Aorta (tissue), 5 donors: ENCODE data around the gene CRYGC. TPM values are rescaled to one million over a fixed set of nuclear protein-coding genes. Genes with fewer than 3 reads are reported as not detected.

Experiments used
- ATAC-seq: fragments of 200-7000 bp; cut with Tn5 transposase; one replicate; pipeline ENCODE4 v1.9.1; 2022; ENCODE audit warnings: moderate library complexity; ENCODE audit not compliant: low FRiP score
- DNase-seq, 2 donors: peaks; one replicate each; pipeline ENCODE4 v3.0.0-alpha.2; 2020
- H3K27ac ChIP-seq, 2 donors: one replicate each; pipeline ENCODE4 v1.5.1; 2013; ENCODE audit warnings: low read length in 2 of 2, mild to moderate bottlenecking in 2 of 2, moderate library complexity in 2 of 2, control low read depth in 1 of 2, inconsistent platforms in 1 of 2, low read depth in 1 of 2
- H3K27me3 ChIP-seq, 2 donors: one replicate each; pipeline ENCODE4 v1.6.1; 2013; ENCODE audit warnings: control low read depth in 1 of 2, low read length in 1 of 2, mild to moderate bottlenecking in 1 of 2, moderate library complexity in 1 of 2; ENCODE audit not compliant: insufficient read depth in 2 of 2, control insufficient read depth in 1 of 2
- H3K36me3 ChIP-seq, 2 donors: one replicate each; pipeline ENCODE4 v1.6.1; 2013; ENCODE audit warnings: control low read depth in 1 of 2, low read length in 1 of 2, mild to moderate bottlenecking in 1 of 2; ENCODE audit not compliant: insufficient read depth in 2 of 2, control insufficient read depth in 1 of 2
- H3K4me1 ChIP-seq, 2 donors: one replicate each; pipeline ENCODE4 v1.6.1; 2013; ENCODE audit warnings: low read length in 2 of 2, control low read depth in 1 of 2, mild to moderate bottlenecking in 1 of 2, moderate library complexity in 1 of 2; ENCODE audit not compliant: insufficient read depth in 2 of 2, control insufficient read depth in 1 of 2
- H3K4me3 ChIP-seq, 2 donors: one replicate each; pipeline ENCODE4 v1.5.1; 2013; ENCODE audit warnings: low read length in 2 of 2, control low read depth in 1 of 2, mild to moderate bottlenecking in 1 of 2
- H3K9me3 ChIP-seq: one replicate; pipeline ENCODE4 v1.6.1; 2013; ENCODE audit warnings: mild to moderate bottlenecking, low read length; ENCODE audit not compliant: control insufficient read depth
- WGBS, 2 donors: extraction: QIAGEN DNeasy Blood & Tissue Kit; methylation state at CpG; one replicate each; pipeline ENCODE4 v1.1.7; 2013; 5-methylcytosine and 5-hydroxymethylcytosine counted together
- intact Hi-C, 2 donors: fragments of 100-400 bp; cut with DNase I; formaldehyde crosslinking; loops; one replicate each; pipeline versions ENCODE4 v1.14.2 to v1.15.0; 2022
- polyA plus RNA-seq, 2 donors: library from polyadenylated mRNA; stranded (reverse); fragments of 200-250 nt; gene quantifications; one replicate each; pipeline ENCODE4 v1.2.3, GENCODE V29; 2013
- total RNA-seq, 2 donors: library from RNA; stranded (reverse); fragmentation: NEBNext Ultra II Directional; extraction: Animal tissue kit (Norgen Biotek cat#: 25700); gene quantifications; one replicate each; pipeline ENCODE4 v1.2.1, GENCODE V29; 2021
- donor health status: healthy with polysubstance abuse.
- donor health status: Bipolar disorder and iron deficiency.
- donor health status: DM: no; HTN: no; CAD: no.
- donor health status: DM: no; HTN: no; CAD: no.
- donor health status: DM: yes; HTN: yes; CAD: no.

The CRYGC gene
- total and polyA plus RNA-seq, 4 donors, result not detected

DNA sequence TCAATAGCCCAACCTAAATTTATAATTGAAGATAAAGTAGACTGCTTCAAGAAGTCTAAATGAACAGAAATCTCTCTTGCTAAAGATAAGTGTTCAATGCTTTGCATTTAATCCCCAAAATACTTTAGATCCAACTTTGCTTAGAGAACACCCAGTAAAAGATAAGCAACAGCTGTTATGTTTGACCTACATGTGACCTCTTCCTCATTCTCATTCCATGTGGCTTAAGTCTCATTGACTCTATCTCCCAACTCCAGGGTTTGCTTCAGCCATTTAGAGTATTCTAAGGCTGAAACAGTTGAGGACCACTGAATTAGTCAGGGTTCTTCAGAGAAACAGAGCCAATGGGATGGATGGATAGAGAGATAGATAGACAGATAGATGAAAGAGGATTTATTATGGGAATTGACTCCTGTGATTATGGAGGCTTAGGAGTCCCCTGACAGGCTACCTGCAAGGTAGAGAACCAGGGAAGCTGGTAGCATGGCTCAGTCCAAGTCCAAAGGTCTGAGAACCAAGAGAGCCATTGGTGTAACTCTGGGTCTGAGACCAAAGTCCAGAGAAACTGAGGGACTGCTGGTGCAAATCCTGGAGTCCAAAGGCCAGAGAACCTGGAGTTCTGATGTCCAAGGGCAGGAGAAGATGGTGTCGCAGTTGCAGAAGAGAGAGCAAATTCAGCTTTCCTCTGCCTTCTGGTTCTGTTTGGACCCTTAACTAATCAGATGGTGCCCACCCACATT is 37.4 kb downstream of the CRYGC start:
- Histone ChIP-seq H3K27me3 (no peaks in the 10 kb centered on the region), H3K9me3 (no peaks in the 10 kb centered on the region), H3K4me3 (no peak overlapping the region), H3K27ac (no peak overlapping the region), H3K4me1 (no peaks in the 10 kb centered on the region), H3K36me3 (no peaks in the 10 kb centered on the region)
- DNase-seq (no peak), ATAC-seq (no peak)
- intact Hi-C loops, result no loop called here
- WGBS, 2 donors, result 93 to 100% methylated on average over 1 of the region's 1 CpG

- ATAC-seq (no peak), DNase-seq (no peak)
- Histone ChIP-seq H3K36me3 (no peaks in the 10 kb centered on the region), H3K4me3 (no peak overlapping the region), H3K4me1 (no peaks in the 10 kb centered on the region), H3K27ac (no peak overlapping the region), H3K27me3 (no peaks in the 10 kb centered on the region), H3K9me3 (no peaks in the 10 kb centered on the region)
- intact Hi-C loops, result no loop called here
These were observed 39.2 kb downstream of the CRYGC start for GRCh38 chr2:208090420-208090819.

GRCh38 chr2:208086029-208086428 is 43.6 kb downstream of the CRYGC start:
- DNase-seq (no peak), ATAC-seq (no peak)
- H3K27ac ChIP-seq, result no peak overlapping the region
- intact Hi-C loops, result no loop called here
- no peak overlapping the region for H3K4me3 ChIP-seq
- H3K36me3 ChIP-seq, result no peaks in the 10 kb centered on the region
- no peaks in the 10 kb centered on the region for H3K27me3 ChIP-seq
- no peaks in the 10 kb centered on the region for H3K9me3 ChIP-seq
- no peaks in the 10 kb centered on the region for H3K4me1 ChIP-seq
- 76 to 81% methylated on average over 1 of the region's 1 CpG for WGBS, 2 donors

DNA sequence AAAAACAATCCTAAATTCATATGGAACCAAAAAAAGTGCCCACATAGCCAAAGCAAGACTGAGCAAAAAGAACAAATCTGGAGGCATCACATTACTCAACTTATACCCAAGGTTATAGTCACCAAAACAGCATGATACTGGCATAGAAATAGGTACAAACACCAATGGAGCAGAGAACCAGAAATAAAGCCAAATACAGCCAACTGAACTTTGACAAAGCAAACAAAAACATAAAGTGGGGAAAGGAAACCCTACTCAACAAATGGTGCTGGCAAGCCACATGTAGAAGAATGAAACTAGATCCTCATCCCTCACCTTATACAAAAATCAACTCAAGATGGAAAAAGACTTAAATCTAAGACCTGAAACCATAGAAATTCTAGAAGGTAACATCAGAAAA is 45.8 kb downstream of the CRYGC start:
- no peaks in the 10 kb centered on the region for H3K4me1 ChIP-seq
- no peak overlapping the region for H3K4me3 ChIP-seq
- H3K9me3 ChIP-seq, result peaks cover 2% of the 10 kb centered on the region
- DNase-seq (no peak), ATAC-seq (no peak)
- H3K27me3 ChIP-seq, result no peaks in the 10 kb centered on the region
- intact Hi-C loops, result no loop called here
- H3K36me3 ChIP-seq, result no peaks in the 10 kb centered on the region
- H3K27ac ChIP-seq, result no peak overlapping the region

Other genes with a start within 250 kb of the CRYGC start
- 10 to 100 TPM; 12.4 to 18.9 TPM for gene PLEKHM3, start 104.3 kb downstream of the CRYGC start, total RNA-seq
- gene PLEKHM3, start 104.3 kb downstream of the CRYGC start, polyA plus RNA-seq, result 1 to 10 TPM; 2.8 to 6.3 TPM
- not detected for gene CRYGD, start 5.3 kb downstream of the CRYGC start, total RNA-seq
- not detected for gene CRYGD, start 5.3 kb downstream of the CRYGC start, polyA plus RNA-seq
- not detected for gene CRYGB, start 16.3 kb upstream of the CRYGC start, total RNA-seq
- not detected for gene CRYGB, start 16.3 kb upstream of the CRYGC start, polyA plus RNA-seq
- gene CRYGA, start 33.8 kb upstream of the CRYGC start, total RNA-seq, result not detected
- not detected for gene CRYGA, start 33.8 kb upstream of the CRYGC start, polyA plus RNA-seq
- not detected for gene C2orf80, start 60.2 kb upstream of the CRYGC start, total RNA-seq
- gene C2orf80, start 60.2 kb upstream of the CRYGC start, polyA plus RNA-seq, result not detected
- gene IDH1, start 125.2 kb upstream of the CRYGC start, total RNA-seq, result 10 to 100 TPM; 46.4 to 63.1 TPM
- gene IDH1, start 125.2 kb upstream of the CRYGC start, polyA plus RNA-seq, result 10 to 100 TPM; 25.1 to 78.4 TPM
- 10 to 100 TPM; 31.9 to 42.6 TPM for gene PIKFYVE, start 136.4 kb upstream of the CRYGC start, total RNA-seq
- gene PIKFYVE, start 136.4 kb upstream of the CRYGC start, polyA plus RNA-seq, result 1 to 10 TPM; 5.5 to 6.8 TPM